NCI-H146 treated with DMSO at 0.1 percent for 48 hours (cell line): Measurements from ENCODE around the gene ARHGAP32.
"Not testable (repeated sequence)": the region's sequence is repeated elsewhere in the genome, so short reads cannot be mapped to it uniquely, and the experiment has no call there.

Experiments
- DNase-seq: peaks from one replicate; lab custom pipeline; 2025; ENCODE audit not compliant: unreplicated experiment; lab: John Stamatoyannopoulos, UW

ARHGAP32 gene

GRCh38 chr11:129040934-129041333, 151.2 kb downstream of the ARHGAP32 start:
- no peak for DNase-seq

GRCh38 chr11:129035244-129035643, 156.9 kb downstream of the ARHGAP32 start:
- no peak for DNase-seq

GRCh38 chr11:129034001-129034400, 158.1 kb downstream of the ARHGAP32 start:
- DNase-seq = no peak

GRCh38 chr11:129023968-129024676, 168.0 kb downstream of the ARHGAP32 start:
- DNase-seq = peak; percentile 40

GRCh38 chr11:129021295-129021694, 170.8 kb downstream of the ARHGAP32 start:
- DNase-seq = no peak

GRCh38 chr11:129018991-129019390, 173.1 kb downstream of the ARHGAP32 start:
- no peak for DNase-seq

GRCh38 chr11:129018126-129018525, 174.0 kb downstream of the ARHGAP32 start:
- DNase-seq = no peak

- no peak for DNase-seq
Measured at GRCh38 chr11:129013737-129014475, 178.2 kb downstream of the ARHGAP32 start.

- DNase-seq = no peak
Measured at GRCh38 chr11:129012880-129013279, 179.2 kb downstream of the ARHGAP32 start.

- no peak for DNase-seq
Measured at GRCh38 chr11:129006161-129006560, 186.0 kb downstream of the ARHGAP32 start.

- DNase-seq = not testable (repeated sequence)
Measured at GRCh38 chr11:128999165-128999564, 193.0 kb downstream of the ARHGAP32 start.

GRCh38 chr11:128988242-128988970, 203.7 kb downstream of the ARHGAP32 start:
- DNase-seq = no peak

- DNase-seq = no peak
Measured at GRCh38 chr11:128985880-128986279, 206.2 kb downstream of the ARHGAP32 start.

- no peak for DNase-seq
Measured at GRCh38 chr11:128983023-128983422, 209.1 kb downstream of the ARHGAP32 start.

GRCh38 chr11:128981254-128981653, 210.9 kb downstream of the ARHGAP32 start:
- no peak for DNase-seq

GRCh38 chr11:128970598-128971190, 221.4 kb downstream of the ARHGAP32 start:
- DNase-seq = no peak

GRCh38 chr11:128968916-128969315, 223.2 kb downstream of the ARHGAP32 start:
- DNase-seq = no peak

- DNase-seq = no peak
Measured at GRCh38 chr11:128967578-128967977, 224.5 kb downstream of the ARHGAP32 start.

GRCh38 chr11:128965485-128965884, 226.6 kb downstream of the ARHGAP32 start:
- no peak for DNase-seq

- DNase-seq = no peak
Measured at GRCh38 chr11:128964463-128964930, 227.6 kb downstream of the ARHGAP32 start.

- DNase-seq = no peak
Measured at GRCh38 chr11:128963744-128964325, 228.3 kb downstream of the ARHGAP32 start.
